GM23338 (cell line): ENCODE measurements around the gene VEGFD. TPM values are rescaled to one million over a fixed set of nuclear protein-coding genes. Genes with fewer than 3 reads are reported as not detected.

Experiments used
- polyA plus RNA-seq: library from polyadenylated mRNA; unstranded; fragments of >200 nt; fragmentation: Nextera tagmentation; extraction: Ambion mirVana; gene quantifications from 2 replicates; pipeline ENCODE4 v1.2.1, GENCODE V29; 2016
- total RNA-seq: library from RNA; depleted of rRNA; stranded (reverse); fragments of >200 nt; shearing (Covaris generic); gene quantifications from 2 replicates; pipeline ENCODE4 v1.2.3, GENCODE V29; 2014; rRNA removed

Gene VEGFD
- total and polyA plus RNA-seq, 2 experiments from 2014 or later: 0.13 TPM; not detected in 1

Other genes starting within 250 kb of the VEGFD start
- 0.42 and 2.1 TPM in 2 replicates for gene ASB9, start 114.3 kb downstream of the VEGFD start, total RNA-seq
- 0.37 TPM in 1 of 2 replicates, not detected in the other for gene ASB9, start 114.3 kb downstream of the VEGFD start, polyA plus RNA-seq
- gene ASB11, start 68.8 kb downstream of the VEGFD start, total RNA-seq: not detected in 2 replicates
- not detected in 2 replicates for gene ASB11, start 68.8 kb downstream of the VEGFD start, polyA plus RNA-seq
- 9.9 and 12.1 TPM in 2 replicates for gene PIGA, start 48.9 kb downstream of the VEGFD start, total RNA-seq
- gene PIGA, start 48.9 kb downstream of the VEGFD start, polyA plus RNA-seq: 3.1 and 3.5 TPM in 2 replicates
- 13.1 and 21.0 TPM in 2 replicates for gene PIR, start 108.9 kb upstream of the VEGFD start, total RNA-seq
- gene PIR, start 108.9 kb upstream of the VEGFD start, polyA plus RNA-seq: 22.6 and 25.2 TPM in 2 replicates
- not detected in 2 replicates for gene BMX, start 116.4 kb upstream of the VEGFD start, total RNA-seq
- gene BMX, start 116.4 kb upstream of the VEGFD start, polyA plus RNA-seq: not detected in 2 replicates
- 0.10 TPM in 1 of 2 replicates, not detected in the other for gene ACE2, start 216.5 kb upstream of the VEGFD start, total RNA-seq
- not detected in 2 replicates for gene ACE2, start 216.5 kb upstream of the VEGFD start, polyA plus RNA-seq